SKM-1 (cell line): Measurements from ENCODE around the gene LONP1.

Source experiments
- DNase-seq: peaks from one replicate; lab custom pipeline; 2025; ENCODE audit not compliant: unreplicated experiment; lab: John Stamatoyannopoulos, UW

Gene LONP1

GRCh38 chr19:5651361-5651760, 68.6 kb downstream of the LONP1 start:
- DNase-seq = no peak

- DNase-seq = no peak
Measured at GRCh38 chr19:5648464-5648863, 71.5 kb downstream of the LONP1 start.

GRCh38 chr19:5646703-5647102, 73.2 kb downstream of the LONP1 start:
- no peak for DNase-seq

- DNase-seq = no peak
Measured at GRCh38 chr19:5645409-5645808, 74.5 kb downstream of the LONP1 start.

- no peak for DNase-seq
Measured at GRCh38 chr19:5644037-5644436, 75.9 kb downstream of the LONP1 start.

- no peak for DNase-seq
Measured at GRCh38 chr19:5643060-5643459, 76.9 kb downstream of the LONP1 start.

GRCh38 chr19:5642204-5642603, 77.7 kb downstream of the LONP1 start:
- DNase-seq = no peak
